ENCODE measurements around the gene RIPOR3.
A peak's percentile ranks its signal among the peaks of the same experiment; 100 is the strongest.

Gene RIPOR3

DNA sequence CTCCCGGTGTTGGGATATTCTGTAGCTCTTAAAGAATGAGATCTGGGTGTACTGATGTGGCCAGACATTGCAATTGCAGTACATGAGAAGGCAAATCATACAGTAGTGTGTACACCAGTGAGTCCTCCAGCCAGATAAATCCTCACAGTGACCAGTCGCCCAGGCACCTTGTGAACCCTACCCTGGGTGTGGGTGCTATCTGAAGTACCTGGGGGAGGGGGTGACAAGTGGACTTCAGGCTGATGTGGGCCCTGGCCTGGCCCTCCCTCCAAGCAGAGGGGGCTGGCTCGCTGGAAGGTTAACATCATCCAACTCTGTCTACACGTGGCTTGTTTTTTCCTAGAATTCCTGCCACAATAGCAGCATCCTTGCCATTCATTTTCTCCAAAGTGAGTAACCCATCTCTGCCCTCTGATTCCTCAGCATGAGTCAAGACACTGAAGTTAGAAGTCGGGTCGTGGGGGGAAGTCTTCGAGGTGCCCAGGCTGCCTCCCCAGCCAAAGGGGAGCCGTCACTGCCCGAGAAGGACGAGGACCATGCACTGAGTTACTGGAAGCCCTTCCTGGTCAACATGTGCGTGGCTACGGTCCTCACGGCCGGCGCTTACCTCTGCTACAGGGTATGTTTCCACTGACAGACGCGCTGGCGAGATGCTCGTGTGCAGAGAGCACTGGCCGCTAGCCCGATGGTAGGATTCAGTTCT lies 110.3 kb downstream of the RIPOR3 start:
- Mint-ChIP-seq H3K36me3 (peaks cover 49 to 77% of the 10 kb centered on the region in 2 donors), H3K27me3 (no peaks in the 10 kb centered on the region), H3K4me3 (no peak overlapping the region), H3K4me1 (peaks cover 34 to 40% of the 10 kb centered on the region in 2 donors), H3K27ac (peak overlapping the region; percentile 59), H3K9me3 (no peaks in the 10 kb centered on the region)
- DNase-seq (no peak), ATAC-seq (replicated peaks) (no peak)

DNA sequence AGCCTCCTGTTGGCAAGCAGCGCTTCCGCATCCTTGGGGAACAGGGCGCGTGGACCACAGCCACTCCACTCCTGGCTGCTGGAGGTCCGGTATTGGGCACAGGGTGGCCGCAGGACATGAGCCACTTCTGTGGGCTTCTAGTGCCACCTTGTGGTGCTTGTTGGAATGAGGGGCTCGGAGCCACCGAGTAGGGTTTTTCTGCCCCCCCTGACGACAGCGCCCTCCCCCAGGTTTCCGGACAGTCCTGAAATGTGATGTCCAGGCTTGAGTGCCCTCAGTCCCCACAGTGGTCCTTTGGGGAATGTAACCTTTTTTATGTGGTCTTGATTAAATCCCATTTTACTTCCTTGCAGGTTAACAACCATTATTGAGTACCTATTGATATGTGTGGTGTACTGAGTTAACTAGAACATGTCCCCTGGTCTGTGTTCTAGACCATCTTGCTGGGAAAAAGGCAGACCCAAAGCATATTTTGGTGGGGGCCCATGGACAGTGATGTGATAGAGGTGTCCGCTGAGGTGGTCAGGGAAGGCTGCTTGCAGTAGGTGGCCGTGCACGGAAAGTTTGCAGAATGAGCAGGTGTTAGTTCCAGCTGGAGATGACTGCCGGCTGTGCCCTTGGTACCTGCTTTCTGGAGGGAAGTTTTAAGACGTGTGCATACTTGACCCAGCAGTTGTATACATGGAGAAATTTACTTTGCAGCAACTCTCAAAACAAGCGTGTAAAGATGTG lies 111.2 kb downstream of the RIPOR3 start:
- DNase-seq = no peak
- Mint-ChIP-seq H3K9me3 (no peaks in the 10 kb centered on the region), H3K27ac (peak overlapping the region; percentile 79), H3K36me3 (peaks cover 54 to 77% of the 10 kb centered on the region in 2 donors), H3K4me3 (peak overlapping the region in 1 of 2 donors; percentile 43), H3K27me3 (no peaks in the 10 kb centered on the region), H3K4me1 (peaks cover 39 to 48% of the 10 kb centered on the region in 2 donors)
- peak; percentile 27 to 44 for ATAC-seq (replicated peaks)

DNA sequence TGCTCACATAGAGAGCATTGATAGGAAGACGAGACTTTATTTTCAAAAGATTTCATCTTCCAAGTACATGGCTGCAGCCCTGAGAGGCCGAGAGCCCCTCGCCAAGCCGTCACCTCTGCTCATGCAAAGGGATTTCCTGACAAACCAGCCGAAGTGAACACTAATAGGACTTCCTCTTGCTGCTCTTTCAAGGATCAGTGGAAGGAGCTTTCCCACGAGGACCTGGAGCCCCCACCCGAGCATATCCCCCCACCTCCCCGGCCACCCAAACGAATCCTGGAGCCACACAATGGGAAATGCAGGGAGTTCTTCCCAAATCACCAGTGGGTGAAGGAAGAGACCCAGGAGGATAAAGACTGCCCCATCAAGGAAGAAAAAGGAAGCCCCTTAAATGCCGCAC lies 111.8 kb downstream of the RIPOR3 start:
- Mint-ChIP-seq H3K4me3 (no peak overlapping the region), H3K4me1 (peaks cover 45 to 55% of the 10 kb centered on the region in 2 donors), H3K27me3 (no peaks in the 10 kb centered on the region), H3K27ac (peak overlapping the region; percentile 39), H3K36me3 (peaks cover 60 to 79% of the 10 kb centered on the region in 2 donors), H3K9me3 (no peaks in the 10 kb centered on the region)
- ATAC-seq (replicated peaks) (no peak), DNase-seq (no peak)

DNA sequence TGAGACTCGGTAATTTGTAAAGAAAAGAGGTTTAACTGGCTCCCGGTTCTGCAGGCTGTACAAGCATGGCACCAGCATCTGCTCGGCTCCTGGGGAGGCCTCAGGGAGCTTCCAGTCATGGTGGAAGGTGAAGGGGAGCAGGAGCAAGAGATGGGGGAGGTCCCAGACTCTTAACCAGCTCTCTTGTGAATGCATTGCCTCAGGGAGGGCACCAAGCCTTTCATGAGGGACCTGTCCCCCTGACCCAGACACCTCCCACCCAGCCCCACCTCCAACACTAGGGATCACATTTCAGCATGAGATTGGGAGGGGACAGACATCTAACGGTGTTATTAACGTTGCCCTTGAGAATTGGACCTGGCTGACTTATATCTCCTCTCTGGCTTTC lies 112.6 kb downstream of the RIPOR3 start:
- ATAC-seq (replicated peaks) (no peak), DNase-seq (no peak)
- H3K4me3 Mint-ChIP-seq = no peak overlapping the region
- no peaks in the 10 kb centered on the region for H3K27me3 Mint-ChIP-seq
- H3K4me1 Mint-ChIP-seq = peaks cover 46 to 57% of the 10 kb centered on the region in 2 donors
- peak overlapping the region; percentile 39 for H3K27ac Mint-ChIP-seq
- H3K36me3 Mint-ChIP-seq = peaks cover 63 to 82% of the 10 kb centered on the region in 2 donors
- no peaks in the 10 kb centered on the region for H3K9me3 Mint-ChIP-seq

DNA sequence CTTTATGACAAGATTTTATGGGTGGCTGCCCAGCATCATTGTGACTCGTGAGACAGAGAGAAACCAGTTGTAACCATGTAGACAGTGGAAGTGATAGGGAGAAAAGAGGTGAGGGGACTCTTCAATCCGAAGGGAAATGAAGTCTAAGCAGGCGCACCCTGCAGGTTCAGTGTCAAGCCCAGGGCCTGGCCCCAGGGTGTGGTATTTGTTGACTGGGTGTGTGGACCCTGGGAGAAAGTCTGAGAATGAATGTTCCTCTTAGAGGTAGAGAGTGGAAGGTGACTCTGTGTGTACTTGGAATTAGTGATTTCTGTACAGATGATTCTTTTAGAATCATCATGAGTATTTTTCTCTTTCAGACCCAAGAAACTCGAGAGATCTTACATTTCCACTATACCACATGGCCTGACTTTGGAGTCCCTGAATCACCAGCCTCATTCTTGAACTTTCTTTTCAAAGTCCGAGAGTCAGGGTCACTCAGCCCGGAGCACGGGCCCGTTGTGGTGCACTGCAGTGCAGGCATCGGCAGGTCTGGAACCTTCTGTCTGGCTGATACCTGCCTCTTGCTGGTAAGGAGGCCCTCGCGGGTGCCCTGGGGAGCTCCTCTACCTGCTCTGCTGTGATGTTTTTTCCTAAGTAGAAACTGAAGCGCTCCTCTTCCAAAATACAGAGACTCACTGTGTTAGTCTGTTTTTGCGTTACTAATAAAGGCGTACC lies 113.1 kb downstream of the RIPOR3 start:
- ATAC-seq (replicated peaks) (no peak), DNase-seq (no peak)
- Mint-ChIP-seq H3K9me3 (no peaks in the 10 kb centered on the region), H3K27me3 (no peaks in the 10 kb centered on the region), H3K4me3 (no peak overlapping the region), H3K4me1 (peaks cover 48 to 61% of the 10 kb centered on the region in 2 donors), H3K27ac (peak overlapping the region; percentile 25), H3K36me3 (peaks cover 61 to 80% of the 10 kb centered on the region in 2 donors)

DNA sequence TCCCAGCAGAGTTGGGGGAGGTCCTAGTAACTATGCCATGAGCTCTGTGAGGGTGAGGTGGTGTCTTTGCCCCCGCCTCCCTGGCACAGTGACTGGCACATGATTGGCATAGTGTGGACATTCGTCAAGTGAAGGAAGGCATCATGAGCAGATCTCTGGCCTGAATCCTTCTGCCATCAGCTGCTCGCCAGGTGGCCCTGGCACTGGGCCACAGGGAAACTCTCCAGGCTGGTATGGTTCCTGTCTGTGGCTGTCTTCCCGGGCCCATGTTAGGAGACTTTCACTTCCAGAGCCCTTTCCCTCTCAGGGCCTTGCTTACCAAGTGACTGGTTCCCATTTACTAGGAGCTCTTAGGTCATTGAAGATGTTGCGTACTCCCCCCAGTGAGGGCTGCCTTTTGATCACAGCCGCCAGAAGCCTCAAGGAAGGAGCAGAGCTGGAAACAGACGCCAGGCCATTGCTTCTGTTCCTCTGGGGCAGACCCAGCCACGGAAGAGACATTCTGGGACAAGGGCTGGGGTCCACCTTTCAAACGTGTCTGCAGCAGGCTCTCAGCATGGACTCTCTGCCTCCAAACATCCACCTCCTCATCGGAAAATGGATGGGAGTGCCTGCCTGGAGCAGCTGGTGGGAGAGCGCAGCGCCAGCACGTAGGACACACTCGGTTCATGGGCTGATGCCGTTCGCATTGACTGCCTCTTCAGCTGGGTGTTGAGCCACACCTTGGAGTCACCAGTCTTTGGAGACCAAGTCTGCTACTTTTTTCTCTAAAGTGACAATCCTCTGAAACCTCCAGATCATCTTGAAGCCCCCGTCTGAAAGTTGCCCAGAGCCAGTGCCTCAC lies 113.9 kb downstream of the RIPOR3 start:
- H3K4me1 Mint-ChIP-seq = peaks cover 48 to 62% of the 10 kb centered on the region in 2 donors
- H3K4me3 Mint-ChIP-seq = no peak overlapping the region
- H3K9me3 Mint-ChIP-seq = no peaks in the 10 kb centered on the region
- ATAC-seq (replicated peaks) (no peak), DNase-seq (no peak)
- H3K27me3 Mint-ChIP-seq = no peaks in the 10 kb centered on the region
- H3K36me3 Mint-ChIP-seq = peaks cover 58 to 78% of the 10 kb centered on the region in 2 donors
- H3K27ac Mint-ChIP-seq = peak overlapping the region; percentile 77

DNA sequence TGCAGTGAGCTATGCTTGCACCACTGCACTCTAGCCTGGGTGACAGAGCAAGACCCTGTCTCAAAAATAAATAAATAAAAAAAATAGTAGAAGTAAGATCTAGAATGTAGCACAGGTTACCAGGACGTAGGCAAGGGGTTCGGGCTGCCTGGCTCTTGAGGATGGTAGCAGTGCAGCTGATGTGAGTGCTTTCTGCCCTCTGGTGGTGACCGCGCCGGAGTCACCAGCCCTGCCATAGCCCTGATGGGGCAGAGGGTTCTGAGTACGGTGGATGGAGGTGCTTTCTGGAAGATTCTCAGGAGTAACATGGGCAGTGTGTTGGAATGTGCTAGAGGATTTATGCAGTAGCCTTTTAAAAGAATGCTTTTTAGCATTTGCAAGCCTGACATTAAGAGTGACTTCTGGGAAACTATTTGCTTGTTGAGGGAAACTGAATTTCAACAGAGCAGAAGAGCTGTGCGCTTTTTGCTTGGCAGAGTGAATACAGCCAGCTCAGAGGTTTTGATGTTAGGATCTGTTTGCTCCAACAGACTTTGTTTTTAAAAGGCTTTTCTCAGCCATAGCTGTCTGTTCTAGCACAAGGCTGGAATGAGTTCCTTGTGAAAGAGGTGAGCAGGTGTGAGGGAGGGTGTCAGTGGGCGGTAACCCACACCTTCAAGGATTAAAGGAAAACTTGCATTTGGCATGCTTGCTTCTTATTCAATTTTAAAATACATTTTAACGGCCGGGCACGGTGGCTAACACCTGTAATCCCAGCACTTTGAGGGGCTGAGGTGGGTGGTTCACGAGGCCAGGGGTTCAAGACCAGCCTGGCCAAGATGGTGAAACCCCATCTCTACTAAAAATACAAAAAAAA lies 115.2 kb downstream of the RIPOR3 start:
- H3K36me3 Mint-ChIP-seq = peaks cover 51 to 79% of the 10 kb centered on the region in 2 donors
- peak; percentile 35 for DNase-seq

DNA sequence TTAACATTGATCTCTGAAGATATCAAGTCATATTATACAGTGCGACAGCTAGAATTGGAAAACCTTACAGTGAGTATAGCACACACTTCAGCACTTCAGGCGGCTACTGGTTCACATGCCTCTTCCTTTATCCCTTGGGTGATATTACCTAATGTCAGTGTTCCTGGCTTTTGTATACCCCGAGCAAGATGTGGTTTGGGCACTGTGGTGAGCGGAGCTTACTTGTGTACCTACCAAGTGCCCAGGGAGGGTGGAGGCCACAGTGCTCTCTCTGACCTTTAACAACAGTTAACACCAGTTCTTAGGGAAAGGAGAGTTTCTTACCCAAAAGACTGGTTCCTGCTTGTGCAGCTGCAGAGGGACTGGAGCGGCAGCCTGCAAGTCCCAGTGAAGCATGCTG lies 116.8 kb downstream of the RIPOR3 start:
- ATAC-seq (replicated peaks) (no peak), DNase-seq (no peak)
- Mint-ChIP-seq H3K36me3 (peaks cover 36 to 69% of the 10 kb centered on the region in 2 donors), H3K27me3 (no peaks in the 10 kb centered on the region), H3K4me1 (peaks cover 40 to 51% of the 10 kb centered on the region in 2 donors), H3K27ac (peak overlapping the region; percentile 59), H3K9me3 (no peaks in the 10 kb centered on the region), H3K4me3 (no peak overlapping the region)

More for the DNA sequence above, 115.2 kb downstream of the RIPOR3 start:
- ATAC-seq (replicated peaks) = peak; percentile 91 to 94
- peaks cover 41 to 54% of the 10 kb centered on the region in 2 donors for H3K4me1 Mint-ChIP-seq
- H3K27me3 Mint-ChIP-seq = no peaks in the 10 kb centered on the region
- H3K4me3 Mint-ChIP-seq = no peak overlapping the region
- peak overlapping the region; percentile 90 for H3K27ac Mint-ChIP-seq
- no peaks in the 10 kb centered on the region for H3K9me3 Mint-ChIP-seq

DNA sequence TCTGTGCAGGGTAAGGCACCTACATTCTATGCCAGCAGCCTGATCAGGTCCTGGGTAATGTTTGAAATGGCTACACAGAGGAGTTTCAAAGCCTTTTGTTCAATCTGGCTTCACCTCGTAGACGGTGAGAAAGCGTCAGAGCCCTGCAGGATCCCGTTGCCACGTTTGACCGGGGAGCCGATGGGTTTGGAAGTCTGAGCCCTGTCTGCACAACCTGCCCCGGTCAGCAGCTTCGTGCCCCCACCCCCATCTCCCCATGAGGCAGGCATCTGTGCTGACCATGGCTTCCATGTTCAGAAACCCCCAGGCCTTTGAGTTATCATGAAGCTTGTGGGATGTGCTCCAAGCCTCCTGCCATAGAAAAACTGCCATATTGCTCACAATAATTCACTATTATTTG lies 117.2 kb downstream of the RIPOR3 start:
- no peaks in the 10 kb centered on the region for H3K27me3 Mint-ChIP-seq
- H3K9me3 Mint-ChIP-seq = no peaks in the 10 kb centered on the region
- no peak for ATAC-seq (replicated peaks)
- DNase-seq = no peak
- H3K27ac Mint-ChIP-seq = no peak overlapping the region
- H3K4me3 Mint-ChIP-seq = no peak overlapping the region
- H3K4me1 Mint-ChIP-seq = peaks cover 42 to 53% of the 10 kb centered on the region in 2 donors
- H3K36me3 Mint-ChIP-seq = peaks cover 36 to 70% of the 10 kb centered on the region in 2 donors

DNA sequence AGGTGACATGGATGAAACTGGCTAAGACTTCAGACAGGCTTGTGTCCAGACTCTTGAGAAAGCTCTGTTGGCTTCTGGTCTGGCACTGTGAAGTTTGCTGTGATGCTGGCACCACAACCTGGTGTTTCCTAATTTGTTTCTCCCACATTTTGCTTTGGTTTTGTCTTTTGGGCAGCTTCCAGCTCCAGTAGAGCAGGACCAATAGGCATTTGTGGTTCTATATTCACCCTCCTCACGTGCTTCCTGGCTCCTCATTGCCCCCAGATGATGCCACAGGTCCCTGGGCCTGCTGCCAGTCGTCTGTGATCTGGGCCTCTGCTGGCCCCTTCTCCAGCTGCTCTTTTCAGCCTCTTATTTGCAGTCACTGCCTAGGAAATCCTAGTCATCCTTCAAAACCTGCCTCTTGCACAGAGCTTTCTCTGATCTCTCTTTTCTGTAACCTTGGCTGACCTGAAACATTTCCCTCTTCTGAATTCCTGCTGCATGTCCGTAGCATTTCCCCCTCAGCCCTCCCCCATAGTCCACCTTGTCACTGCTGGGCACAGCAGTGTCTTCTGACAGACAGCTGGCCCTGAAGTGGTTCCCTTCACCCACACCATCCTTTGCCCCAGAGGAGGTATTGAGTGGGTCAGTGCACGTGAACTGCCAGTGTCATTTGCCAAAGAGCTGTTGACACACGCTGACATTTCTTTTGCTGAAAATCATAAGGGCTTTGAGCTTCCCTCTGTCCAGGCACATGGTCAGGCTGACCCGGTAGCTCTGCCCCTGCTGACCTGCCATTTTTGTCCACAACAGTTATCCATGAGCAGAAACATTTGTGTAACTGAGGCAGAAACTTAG lies 118.2 kb downstream of the RIPOR3 start:
- Mint-ChIP-seq H3K27ac (peak overlapping the region; percentile 94), H3K9me3 (no peaks in the 10 kb centered on the region), H3K4me3 (peak overlapping the region in 1 of 2 donors; percentile 28), H3K4me1 (peaks cover 49 to 60% of the 10 kb centered on the region in 2 donors), H3K27me3 (no peaks in the 10 kb centered on the region), H3K36me3 (peaks cover 42 to 70% of the 10 kb centered on the region in 2 donors)
- DNase-seq = no peak
- no peak for ATAC-seq (replicated peaks)

DNA sequence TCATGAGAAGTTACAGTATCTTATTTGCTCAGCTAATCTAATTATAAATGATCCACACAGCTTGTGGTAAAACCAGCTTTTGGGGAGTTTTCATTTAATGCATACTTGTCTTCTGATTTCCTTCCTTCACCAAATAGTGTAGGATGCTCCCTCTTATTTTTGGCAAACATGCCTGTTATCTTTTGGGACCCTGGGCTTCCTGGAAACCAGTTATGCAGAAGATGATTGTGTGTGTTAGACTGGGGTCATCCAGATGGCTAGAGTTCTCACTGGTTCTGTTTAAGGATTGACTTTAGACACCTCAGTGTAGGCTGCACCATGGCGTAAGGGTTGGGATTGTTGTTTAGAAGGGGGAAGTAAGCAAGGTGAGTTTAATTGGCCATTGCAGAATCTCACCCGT lies 119.9 kb downstream of the RIPOR3 start:
- H3K36me3 Mint-ChIP-seq = peaks cover 47 to 76% of the 10 kb centered on the region in 2 donors
- DNase-seq (no peak), ATAC-seq (replicated peaks) (no peak)
- H3K4me3 Mint-ChIP-seq = no peak overlapping the region
- H3K4me1 Mint-ChIP-seq = peaks cover 52 to 76% of the 10 kb centered on the region in 2 donors
- no peak overlapping the region for H3K27ac Mint-ChIP-seq
- H3K9me3 Mint-ChIP-seq = no peaks in the 10 kb centered on the region
- no peaks in the 10 kb centered on the region for H3K27me3 Mint-ChIP-seq
